H1 (cell line): ENCODE data around the gene GNAI1. TPM values are rescaled to one million over a fixed set of nuclear protein-coding genes. Genes with fewer than 3 reads are reported as not detected.

ENCODE experiments used
- polyA plus RNA-seq, 7 experiments: library from polyadenylated mRNA; depleted of rRNA in 3 of 7; stranded (reverse) in 5 of 7; unstranded in 2 of 7; fragments of >200 nt in 5 of 7; fragments of 200-250 nt in 2 of 7; gene quantifications; 1 replicate in 5 of 7; 2 replicates in 1 of 7; 4 replicates in 1 of 7; pipeline versions ENCODE4 v1.2.1 to v1.2.3, GENCODE V29; 2011 to 2013; ENCODE audit warnings: missing spikeins in 2 of 7, mixed read lengths in 2 of 7
- total RNA-seq: library from RNA; stranded (reverse); fragmentation: NEBNext Ultra II Directional; extraction: Animal tissue kit (Norgen Biotek cat#: 25700); gene quantifications from 2 replicates; pipeline ENCODE4 v1.2.1, GENCODE V29; 2021
- TF ChIP-seq, protein P1 (sequence below): fragments of 300-600 bp; sonication (generic); IDR thresholded peaks from 2 replicates; pipeline ENCODE4 v1.7.1; 2012; ENCODE audit warnings: low read length, moderate library complexity, mild to moderate bottlenecking, inconsistent platforms; ENCODE audit not compliant: insufficient replicate concordance

The GNAI1 gene
- total and polyA plus RNA-seq, 2 of the 8 experiments (the other 6 are each of a cell fraction or from before 2014, with no cell fraction given), result 8.0 to 29.5 TPM

DNA sequence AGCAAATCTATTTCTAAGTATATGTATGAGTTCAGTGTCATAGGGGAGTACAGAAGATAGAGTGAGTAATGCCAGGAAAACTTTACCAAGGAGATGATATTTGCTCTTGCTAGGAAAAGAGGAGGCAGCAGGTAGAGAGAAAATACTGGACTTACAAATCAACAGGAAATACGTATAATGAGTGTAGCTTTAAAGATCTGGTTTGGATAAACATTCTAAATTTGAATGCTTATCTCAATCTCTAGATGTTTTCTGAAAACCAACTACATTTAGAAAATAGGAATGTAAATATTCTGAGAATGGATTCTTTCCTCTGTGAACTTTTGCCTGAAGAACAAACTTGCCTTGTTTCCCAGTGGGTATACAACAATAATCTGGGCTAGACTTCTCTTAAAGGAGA, 46.9 kb upstream of the GNAI1 start (continued):
- TF ChIP-seq, protein P1, sequence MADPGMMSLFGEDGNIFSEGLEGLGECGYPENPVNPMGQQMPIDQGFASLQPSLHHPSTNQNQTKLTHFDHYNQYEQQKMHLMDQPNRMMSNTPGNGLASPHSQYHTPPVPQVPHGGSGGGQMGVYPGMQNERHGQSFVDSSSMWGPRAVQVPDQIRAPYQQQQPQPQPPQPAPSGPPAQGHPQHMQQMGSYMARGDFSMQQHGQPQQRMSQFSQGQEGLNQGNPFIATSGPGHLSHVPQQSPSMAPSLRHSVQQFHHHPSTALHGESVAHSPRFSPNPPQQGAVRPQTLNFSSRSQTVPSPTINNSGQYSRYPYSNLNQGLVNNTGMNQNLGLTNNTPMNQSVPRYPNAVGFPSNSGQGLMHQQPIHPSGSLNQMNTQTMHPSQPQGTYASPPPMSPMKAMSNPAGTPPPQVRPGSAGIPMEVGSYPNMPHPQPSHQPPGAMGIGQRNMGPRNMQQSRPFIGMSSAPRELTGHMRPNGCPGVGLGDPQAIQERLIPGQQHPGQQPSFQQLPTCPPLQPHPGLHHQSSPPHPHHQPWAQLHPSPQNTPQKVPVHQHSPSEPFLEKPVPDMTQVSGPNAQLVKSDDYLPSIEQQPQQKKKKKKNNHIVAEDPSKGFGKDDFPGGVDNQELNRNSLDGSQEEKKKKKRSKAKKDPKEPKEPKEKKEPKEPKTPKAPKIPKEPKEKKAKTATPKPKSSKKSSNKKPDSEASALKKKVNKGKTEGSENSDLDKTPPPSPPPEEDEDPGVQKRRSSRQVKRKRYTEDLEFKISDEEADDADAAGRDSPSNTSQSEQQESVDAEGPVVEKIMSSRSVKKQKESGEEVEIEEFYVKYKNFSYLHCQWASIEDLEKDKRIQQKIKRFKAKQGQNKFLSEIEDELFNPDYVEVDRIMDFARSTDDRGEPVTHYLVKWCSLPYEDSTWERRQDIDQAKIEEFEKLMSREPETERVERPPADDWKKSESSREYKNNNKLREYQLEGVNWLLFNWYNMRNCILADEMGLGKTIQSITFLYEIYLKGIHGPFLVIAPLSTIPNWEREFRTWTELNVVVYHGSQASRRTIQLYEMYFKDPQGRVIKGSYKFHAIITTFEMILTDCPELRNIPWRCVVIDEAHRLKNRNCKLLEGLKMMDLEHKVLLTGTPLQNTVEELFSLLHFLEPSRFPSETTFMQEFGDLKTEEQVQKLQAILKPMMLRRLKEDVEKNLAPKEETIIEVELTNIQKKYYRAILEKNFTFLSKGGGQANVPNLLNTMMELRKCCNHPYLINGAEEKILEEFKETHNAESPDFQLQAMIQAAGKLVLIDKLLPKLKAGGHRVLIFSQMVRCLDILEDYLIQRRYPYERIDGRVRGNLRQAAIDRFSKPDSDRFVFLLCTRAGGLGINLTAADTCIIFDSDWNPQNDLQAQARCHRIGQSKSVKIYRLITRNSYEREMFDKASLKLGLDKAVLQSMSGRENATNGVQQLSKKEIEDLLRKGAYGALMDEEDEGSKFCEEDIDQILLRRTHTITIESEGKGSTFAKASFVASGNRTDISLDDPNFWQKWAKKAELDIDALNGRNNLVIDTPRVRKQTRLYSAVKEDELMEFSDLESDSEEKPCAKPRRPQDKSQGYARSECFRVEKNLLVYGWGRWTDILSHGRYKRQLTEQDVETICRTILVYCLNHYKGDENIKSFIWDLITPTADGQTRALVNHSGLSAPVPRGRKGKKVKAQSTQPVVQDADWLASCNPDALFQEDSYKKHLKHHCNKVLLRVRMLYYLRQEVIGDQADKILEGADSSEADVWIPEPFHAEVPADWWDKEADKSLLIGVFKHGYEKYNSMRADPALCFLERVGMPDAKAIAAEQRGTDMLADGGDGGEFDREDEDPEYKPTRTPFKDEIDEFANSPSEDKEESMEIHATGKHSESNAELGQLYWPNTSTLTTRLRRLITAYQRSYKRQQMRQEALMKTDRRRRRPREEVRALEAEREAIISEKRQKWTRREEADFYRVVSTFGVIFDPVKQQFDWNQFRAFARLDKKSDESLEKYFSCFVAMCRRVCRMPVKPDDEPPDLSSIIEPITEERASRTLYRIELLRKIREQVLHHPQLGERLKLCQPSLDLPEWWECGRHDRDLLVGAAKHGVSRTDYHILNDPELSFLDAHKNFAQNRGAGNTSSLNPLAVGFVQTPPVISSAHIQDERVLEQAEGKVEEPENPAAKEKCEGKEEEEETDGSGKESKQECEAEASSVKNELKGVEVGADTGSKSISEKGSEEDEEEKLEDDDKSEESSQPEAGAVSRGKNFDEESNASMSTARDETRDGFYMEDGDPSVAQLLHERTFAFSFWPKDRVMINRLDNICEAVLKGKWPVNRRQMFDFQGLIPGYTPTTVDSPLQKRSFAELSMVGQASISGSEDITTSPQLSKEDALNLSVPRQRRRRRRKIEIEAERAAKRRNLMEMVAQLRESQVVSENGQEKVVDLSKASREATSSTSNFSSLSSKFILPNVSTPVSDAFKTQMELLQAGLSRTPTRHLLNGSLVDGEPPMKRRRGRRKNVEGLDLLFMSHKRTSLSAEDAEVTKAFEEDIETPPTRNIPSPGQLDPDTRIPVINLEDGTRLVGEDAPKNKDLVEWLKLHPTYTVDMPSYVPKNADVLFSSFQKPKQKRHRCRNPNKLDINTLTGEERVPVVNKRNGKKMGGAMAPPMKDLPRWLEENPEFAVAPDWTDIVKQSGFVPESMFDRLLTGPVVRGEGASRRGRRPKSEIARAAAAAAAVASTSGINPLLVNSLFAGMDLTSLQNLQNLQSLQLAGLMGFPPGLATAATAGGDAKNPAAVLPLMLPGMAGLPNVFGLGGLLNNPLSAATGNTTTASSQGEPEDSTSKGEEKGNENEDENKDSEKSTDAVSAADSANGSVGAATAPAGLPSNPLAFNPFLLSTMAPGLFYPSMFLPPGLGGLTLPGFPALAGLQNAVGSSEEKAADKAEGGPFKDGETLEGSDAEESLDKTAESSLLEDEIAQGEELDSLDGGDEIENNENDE, result no peak
